Endodermal cell (in vitro differentiated cells): ENCODE measurements around the gene RPL5. TPM values are rescaled to one million over a fixed set of nuclear protein-coding genes. Genes with fewer than 3 reads are reported as not detected.

Experiments
- DNase-seq: peaks from one replicate; pipeline ENCODE4 v3.0.0-alpha.2; 2017
- H3K27ac ChIP-seq: 2 replicates; pipeline ENCODE4 v1.5.1; 2013; ENCODE audit warnings: mild to moderate bottlenecking, low read depth, low read length, moderate library complexity
- H3K27me3 ChIP-seq: 2 replicates; pipeline ENCODE4 v1.6.1; 2013; ENCODE audit warnings: mild to moderate bottlenecking, low read length, moderate library complexity; ENCODE audit not compliant: insufficient read depth, control insufficient read depth, poor library complexity, severe bottlenecking
- H3K36me3 ChIP-seq: 2 replicates; pipeline ENCODE4 v1.7.0; 2013; ENCODE audit warnings: mild to moderate bottlenecking, low read length, moderate library complexity; ENCODE audit not compliant: control insufficient read depth, insufficient read depth
- H3K4me1 ChIP-seq: one replicate; pipeline ENCODE4 v1.7.0; 2013; ENCODE audit warnings: low read length; ENCODE audit not compliant: control insufficient read depth, insufficient read depth
- H3K4me3 ChIP-seq: 2 replicates; pipeline ENCODE4 v1.5.1; 2013; ENCODE audit warnings: mild to moderate bottlenecking, low read length, moderate library complexity
- H3K9ac ChIP-seq: 2 replicates; pipeline ENCODE4 v1.6.1; 2013; ENCODE audit warnings: mild to moderate bottlenecking, low read length, moderate library complexity; ENCODE audit not compliant: poor library complexity, severe bottlenecking; ENCODE audit errors: extremely low read depth
- H3K9me3 ChIP-seq: 2 replicates; pipeline ENCODE4 v1.6.1; 2013; ENCODE audit warnings: mild to moderate bottlenecking, low read length, moderate library complexity; ENCODE audit not compliant: control insufficient read depth
- H3K27ac Mint-ChIP-seq: 2 replicates; pipeline ENCODE4 v1.8.0; 2020; ENCODE audit warnings: mixed read lengths
- H3K27me3 Mint-ChIP-seq: 2 replicates; pipeline ENCODE4 v1.8.0; 2021; ENCODE audit warnings: mild to moderate bottlenecking, mixed read lengths; ENCODE audit not compliant: insufficient read depth
- H3K36me3 Mint-ChIP-seq: 2 replicates; pipeline ENCODE4 v1.8.0; 2020; ENCODE audit warnings: low read depth, mixed read lengths
- H3K4me1 Mint-ChIP-seq: 2 replicates; pipeline ENCODE4 v1.8.0; 2020; ENCODE audit warnings: mixed read lengths
- H3K4me3 Mint-ChIP-seq: 2 replicates; pipeline ENCODE4 v1.8.0; 2020; ENCODE audit warnings: mild to moderate bottlenecking, moderate library complexity, mixed read lengths
- H3K9me3 Mint-ChIP-seq: 2 replicates; pipeline ENCODE4 v1.8.0; 2020; ENCODE audit warnings: mild to moderate bottlenecking, mixed read lengths
- CTCF ChIP-seq: fragments of 200-600 bp; sonication (generic); conservative IDR thresholded peaks from 2 replicates; pipeline ENCODE4 v1.5.0; 2021; ENCODE audit warnings: antibody characterized with exemption, mild to moderate bottlenecking
- WGBS, 2 experiments: methylation state at CpG; one replicate each; pipeline versions ENCODE4 v1.1.5 to v1.1.7; 2013; ENCODE audit warnings: missing lambda C conversion rate in 2 of 2, mixed read lengths in 1 of 2; ENCODE audit not compliant: insufficient coverage in 1 of 2, insufficient read length in 1 of 2; 5-methylcytosine and 5-hydroxymethylcytosine counted together
- total RNA-seq, 2 donors: library from RNA; stranded (reverse); fragmentation: NEBNext Ultra II Directional in 1 of 2; extraction: Animal tissue kit (Norgen Biotek cat#: 25700) in 1 of 2; gene quantifications; 2 replicates in 1 of 2; 3 replicates in 1 of 2; pipeline ENCODE4 v1.2.1, GENCODE V29; 2021

The RPL5 gene
- total RNA-seq, 2 donors from 2014 or later, result 963 to 1,201 TPM

GRCh38 chr1:92831368-92831761 is 475 bp upstream of the RPL5 start:
- H3K27me3 Mint-ChIP-seq, result no peaks in the 10 kb centered on the region
- DNase-seq, result peak; percentile 57
- no peak for TF ChIP-seq CTCF
- Histone ChIP-seq H3K36me3 (peaks cover 38% of the 10 kb centered on the region), H3K9me3 (no peaks in the 10 kb centered on the region), H3K4me3 (peak overlapping the region; percentile 100), H3K4me1 (peaks cover 4% of the 10 kb centered on the region), H3K9ac (no peak overlapping the region), H3K27ac (no peak overlapping the region), H3K27me3 (no peaks in the 10 kb centered on the region)
- H3K4me1 Mint-ChIP-seq, result peaks cover 35% of the 10 kb centered on the region
- WGBS, 2 experiments, result 64 to 66% methylated on average over 4 of the region's 4 CpGs
- H3K36me3 Mint-ChIP-seq, result peaks cover 42% of the 10 kb centered on the region
- peak overlapping the region; percentile 100 for H3K4me3 Mint-ChIP-seq
- H3K27ac Mint-ChIP-seq, result peak overlapping the region; percentile 99
- H3K9me3 Mint-ChIP-seq, result no peaks in the 10 kb centered on the region

GRCh38 chr1:92832537-92833114 is 786 bp downstream of the RPL5 start:
- Mint-ChIP-seq H3K27me3 (no peaks in the 10 kb centered on the region), H3K36me3 (peaks cover 54% of the 10 kb centered on the region)

GRCh38 chr1:92833840-92834239 is 2.0 kb downstream of the RPL5 start:
- Mint-ChIP-seq H3K36me3 (peaks cover 67% of the 10 kb centered on the region), H3K27ac (peak overlapping the region; percentile 58), H3K4me1 (peaks cover 45% of the 10 kb centered on the region), H3K9me3 (no peaks in the 10 kb centered on the region), H3K4me3 (peak overlapping the region; percentile 100), H3K27me3 (no peaks in the 10 kb centered on the region)
- no peaks in the 10 kb centered on the region for H3K9me3 ChIP-seq
- no peak for TF ChIP-seq CTCF
- no peaks in the 10 kb centered on the region for H3K27me3 ChIP-seq
- peaks cover 4% of the 10 kb centered on the region for H3K4me1 ChIP-seq
- DNase-seq, result no peak
- H3K27ac ChIP-seq, result no peak overlapping the region
- H3K36me3 ChIP-seq, result peaks cover 63% of the 10 kb centered on the region
- 86 to 91% methylated on average over 2 to 5 of the region's 5 CpGs for WGBS, 2 experiments
- H3K9ac ChIP-seq, result peak overlapping the region; percentile 99
- H3K4me3 ChIP-seq, result peak overlapping the region; percentile 100

More at GRCh38 chr1:92832537-92833114, 786 bp downstream of the RPL5 start:
- Histone ChIP-seq H3K36me3 (peaks cover 51% of the 10 kb centered on the region), H3K9ac (peak overlapping the region; percentile 99), H3K9me3 (no peaks in the 10 kb centered on the region), H3K27ac (peak overlapping the region; percentile 95), H3K4me3 (peak overlapping the region; percentile 100), H3K4me1 (peaks cover 4% of the 10 kb centered on the region), H3K27me3 (no peaks in the 10 kb centered on the region)
- Mint-ChIP-seq H3K9me3 (no peaks in the 10 kb centered on the region), H3K4me3 (peak overlapping the region; percentile 100), H3K27ac (peak overlapping the region; percentile 99), H3K4me1 (peaks cover 41% of the 10 kb centered on the region)
- no peak for DNase-seq
- no peak for TF ChIP-seq CTCF
- 0 to 4% methylated on average over 14 to 18 of the region's 19 CpGs for WGBS, 2 experiments
